ENCODE results near the gene ARHGAP42. TPM values are rescaled to one million over a fixed set of nuclear protein-coding genes. Genes with fewer than 3 reads are reported as not detected.

The ARHGAP42 gene
- total and polyA plus RNA-seq, 8 donors: 2.3 to 119 (median 39.3) TPM

GRCh38 chr11:100847696-100848216 is 160.7 kb downstream of the ARHGAP42 start:
- peak overlapping the region in 2 of 5 donors; percentile 23 to 63 for H3K27ac ChIP-seq
- TF ChIP-seq CTCF (IDR thresholded peaks at IDR 0.05): no peak
- TF ChIP-seq POLR2AphosphoS5 (IDR thresholded peaks at IDR 0.05): no peak
- TF ChIP-seq EP300 (IDR thresholded peaks at IDR 0.05): no peak
- no peak for TF ChIP-seq POLR2A (IDR thresholded peaks at IDR 0.05)
- 31 to 39% (median 32%) methylated on average over 3 of the region's 3 CpGs for WGBS, 5 donors
- no peaks in the 10 kb centered on the region for H3K27me3 ChIP-seq
- no peak overlapping the region for H3K4me3 ChIP-seq
- H3K9me3 ChIP-seq: no peaks in the 10 kb centered on the region
- no peak for DNase-seq
- intact Hi-C loops (cut with DNase I; ENCODE audit: low total_unique reads): no loop called here
- H3K36me3 ChIP-seq: no peaks in the 10 kb centered on the region
- H3K4me1 ChIP-seq: peaks cover 4 to 50% (median 18%) of the 10 kb centered on the region in 4 donors

GRCh38 chr11:100849009-100849900 is 162.2 kb downstream of the ARHGAP42 start:
- Histone ChIP-seq H3K9me3 (no peaks in the 10 kb centered on the region), H3K36me3 (no peaks in the 10 kb centered on the region), H3K27me3 (no peaks in the 10 kb centered on the region), H3K4me3 (no peak overlapping the region), H3K4me1 (peaks cover 4 to 50% (median 18%) of the 10 kb centered on the region in 4 donors), H3K27ac (peak overlapping the region in 4 of 5 donors; percentile 63 to 75 (median 66))
- TF ChIP-seq EP300 (IDR thresholded peaks at IDR 0.05) (no peak), POLR2A (IDR thresholded peaks at IDR 0.05) (no peak), POLR2AphosphoS5 (IDR thresholded peaks at IDR 0.05) (no peak), CTCF (IDR thresholded peaks at IDR 0.05) (no peak)
- 9 to 23% (median 16%) methylated on average over 4 of the region's 4 CpGs for WGBS, 5 donors
- intact Hi-C loops (cut with DNase I; ENCODE audit: low total_unique reads): no loop called here
- DNase-seq: peak in 1 of 2 donors; percentile 84

- 37 to 48% (median 42%) methylated on average over 4 of the region's 4 CpGs for WGBS, 5 donors
- peak overlapping the region in 4 of 5 donors; percentile 63 to 75 (median 66) for H3K27ac ChIP-seq
- TF ChIP-seq POLR2AphosphoS5 (IDR thresholded peaks at IDR 0.05) (no peak), CTCF (IDR thresholded peaks at IDR 0.05) (no peak), POLR2A (IDR thresholded peaks at IDR 0.05) (no peak), EP300 (IDR thresholded peaks at IDR 0.05) (no peak)
- H3K4me3 ChIP-seq: no peak overlapping the region
- no peaks in the 10 kb centered on the region for H3K9me3 ChIP-seq
- no peaks in the 10 kb centered on the region for H3K36me3 ChIP-seq
- no peaks in the 10 kb centered on the region for H3K27me3 ChIP-seq
- intact Hi-C loops (cut with DNase I; ENCODE audit: low total_unique reads): loop anchor here (5.0 to 10.0 kb wide), 2 partner anchors 165 to 273 kb away; partner anchors contain the start of gene ARHGAP42
- no peak for DNase-seq
- H3K4me1 ChIP-seq: peaks cover 4 to 50% (median 18%) of the 10 kb centered on the region in 4 donors
Observed at GRCh38 chr11:100849901-100850235, 162.8 kb downstream of the ARHGAP42 start.

- H3K27me3 ChIP-seq: no peaks in the 10 kb centered on the region
- intact Hi-C loops (cut with DNase I; ENCODE audit: low total_unique reads): loop anchor here (5.0 to 10.0 kb wide), 2 partner anchors 166 to 274 kb away; partner anchors contain the start of gene ARHGAP42
- H3K27ac ChIP-seq: no peak overlapping the region
- H3K36me3 ChIP-seq: no peaks in the 10 kb centered on the region
- DNase-seq: no peak
- H3K4me1 ChIP-seq: peaks cover 10 to 50% (median 26%) of the 10 kb centered on the region in 4 donors
- WGBS, 5 donors: 84 to 90% (median 86%) methylated on average over 4 of the region's 4 CpGs
- TF ChIP-seq CTCF (IDR thresholded peaks at IDR 0.05) (no peak), EP300 (IDR thresholded peaks at IDR 0.05) (no peak), POLR2A (IDR thresholded peaks at IDR 0.05) (no peak), POLR2AphosphoS5 (IDR thresholded peaks at IDR 0.05) (no peak)
- H3K9me3 ChIP-seq: no peaks in the 10 kb centered on the region
- H3K4me3 ChIP-seq: no peak overlapping the region
Observed at GRCh38 chr11:100851147-100851546, 164.1 kb downstream of the ARHGAP42 start.

All from stomach (tissue), 9 donors.